ENCODE results near the gene FRYL.

FRYL gene

GRCh38 chr4:48620093-48620492, 160.0 kb downstream of the FRYL start:
- no peak for DNase-seq (ENCODE audit: low read depth)

- no peak for DNase-seq (ENCODE audit: low read depth)
These were observed 175.6 kb downstream of the FRYL start for GRCh38 chr4:48604527-48604926.

GRCh38 chr4:48604041-48604440, 176.0 kb downstream of the FRYL start:
- no peak for DNase-seq (ENCODE audit: low read depth)

- no peak for DNase-seq (ENCODE audit: low read depth)
These were observed 176.6 kb downstream of the FRYL start for GRCh38 chr4:48603366-48604003.

DNA sequence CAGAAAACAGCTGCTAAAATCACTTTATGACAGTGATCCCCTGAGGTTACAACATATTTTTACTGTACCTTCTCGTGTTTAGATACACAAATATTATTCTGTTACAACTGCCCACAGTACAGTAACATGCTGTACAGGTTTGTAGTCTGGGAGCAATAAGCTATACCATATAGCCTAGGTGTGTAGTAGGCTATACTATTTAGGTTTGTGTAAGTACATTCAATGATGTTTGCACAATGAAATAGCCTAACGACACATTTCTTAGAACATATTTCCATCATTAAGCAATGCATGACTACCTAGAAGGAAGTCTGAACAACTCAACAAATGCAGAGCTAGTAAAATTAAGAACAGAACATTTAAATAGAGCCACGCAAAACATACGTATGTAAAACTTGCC, 177.3 kb downstream of the FRYL start:
- DNase-seq (ENCODE audit: low read depth), result no peak

GRCh38 chr4:48602222-48602621, 177.9 kb downstream of the FRYL start:
- DNase-seq (ENCODE audit: low read depth), result no peak

DNA sequence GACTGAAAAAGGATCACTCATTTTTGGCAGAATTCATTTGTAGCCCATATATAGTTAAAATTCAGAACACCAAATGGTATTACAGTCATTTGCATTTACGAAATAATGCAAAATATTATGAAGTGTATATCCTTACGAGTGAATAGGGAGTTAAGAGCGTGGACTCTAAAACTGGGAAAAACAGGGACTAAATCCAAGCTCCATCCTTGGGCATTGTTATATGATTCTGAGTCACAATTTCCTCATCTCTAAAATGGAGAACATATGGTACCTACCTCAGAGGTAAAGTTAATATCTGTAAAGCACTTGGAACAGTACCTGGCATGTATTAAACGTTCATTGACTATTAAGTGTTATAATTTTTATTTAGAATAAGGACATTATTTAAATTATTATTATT, 183.7 kb downstream of the FRYL start:
- no peak for DNase-seq (ENCODE audit: low read depth)

- DNase-seq (ENCODE audit: low read depth), result no peak
These were observed 185.9 kb downstream of the FRYL start for GRCh38 chr4:48594180-48594579.

DNA sequence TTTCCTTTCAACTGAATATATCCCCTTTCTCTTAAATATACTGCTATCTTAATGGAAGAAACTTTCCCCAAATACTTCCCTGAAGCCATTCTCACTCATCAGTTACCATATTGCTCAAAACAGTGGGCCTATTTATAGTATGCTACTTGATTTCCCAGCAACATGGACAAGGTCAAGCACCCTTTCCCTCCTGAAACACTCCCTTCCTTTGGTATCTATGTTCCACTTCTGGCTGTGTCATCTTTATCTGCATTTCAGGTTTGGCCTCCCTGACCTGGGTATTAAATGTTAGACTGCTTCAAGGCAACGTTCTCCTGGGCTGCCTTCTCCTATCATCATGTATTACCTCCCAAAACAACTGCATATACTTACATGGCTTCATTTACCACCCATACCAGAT, 188.7 kb downstream of the FRYL start:
- DNase-seq (ENCODE audit: low read depth), result no peak

DNA sequence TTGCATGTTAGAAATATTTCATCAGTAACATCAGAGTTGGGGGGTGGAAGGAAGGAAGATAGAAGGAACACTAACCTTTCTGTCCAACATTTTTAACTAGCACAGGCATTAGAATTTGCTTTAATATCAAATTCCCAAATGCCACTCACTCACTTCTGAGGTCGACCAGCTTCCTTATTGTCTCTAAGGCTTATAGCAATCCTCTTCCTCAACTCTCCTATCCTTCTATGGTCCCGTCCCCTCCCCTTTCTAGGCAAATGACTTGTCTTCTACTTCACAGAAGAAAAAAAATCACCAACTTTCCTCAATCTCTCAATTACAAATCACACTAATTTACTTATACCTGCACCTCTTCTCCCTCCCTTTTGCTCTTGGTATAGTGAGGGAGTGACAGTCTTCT, 189.2 kb downstream of the FRYL start:
- no peak for DNase-seq (ENCODE audit: low read depth)

- DNase-seq (ENCODE audit: low read depth), result no peak
These were observed 191.0 kb downstream of the FRYL start for GRCh38 chr4:48589098-48589445.

DNA sequence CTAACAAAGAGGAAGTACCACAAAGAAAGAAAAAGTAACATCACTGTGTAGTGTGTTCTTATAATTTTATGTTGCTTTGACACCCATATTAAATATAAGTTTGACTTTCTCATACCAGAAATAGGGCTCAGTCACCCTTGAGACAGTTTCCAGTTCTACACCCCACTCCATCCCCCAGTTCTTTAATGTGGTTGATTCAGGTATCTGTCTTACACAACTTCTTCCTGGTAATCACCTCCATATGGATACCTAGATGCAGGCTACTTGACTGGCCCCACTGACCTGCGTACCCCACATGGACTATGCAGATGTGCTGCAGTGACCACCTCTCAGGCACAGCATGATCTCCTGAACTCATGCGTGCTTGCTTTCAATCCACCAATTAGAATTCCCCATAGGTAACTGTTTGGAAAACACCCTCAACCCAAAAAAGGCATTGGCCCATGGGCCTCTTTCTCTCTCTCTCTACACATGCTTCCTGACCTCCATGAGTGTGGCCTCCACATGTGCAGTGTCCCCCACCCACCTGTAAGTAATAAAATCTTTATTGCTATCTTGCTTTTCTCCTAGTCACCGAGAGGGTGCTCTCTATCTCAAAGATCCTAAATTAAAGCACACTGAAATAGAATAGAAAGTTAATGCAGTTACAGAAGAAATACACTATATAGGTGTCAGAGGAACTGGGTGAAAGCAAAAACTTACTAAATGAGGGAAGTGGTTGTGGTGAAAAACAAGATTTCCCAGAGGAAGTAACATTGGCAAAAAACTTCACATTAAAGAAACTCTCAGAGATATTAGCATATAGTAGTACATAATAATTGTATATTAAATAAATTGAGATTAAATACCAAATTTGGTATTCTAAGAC, 191.6 kb downstream of the FRYL start:
- no peak for DNase-seq (ENCODE audit: low read depth)

DNA sequence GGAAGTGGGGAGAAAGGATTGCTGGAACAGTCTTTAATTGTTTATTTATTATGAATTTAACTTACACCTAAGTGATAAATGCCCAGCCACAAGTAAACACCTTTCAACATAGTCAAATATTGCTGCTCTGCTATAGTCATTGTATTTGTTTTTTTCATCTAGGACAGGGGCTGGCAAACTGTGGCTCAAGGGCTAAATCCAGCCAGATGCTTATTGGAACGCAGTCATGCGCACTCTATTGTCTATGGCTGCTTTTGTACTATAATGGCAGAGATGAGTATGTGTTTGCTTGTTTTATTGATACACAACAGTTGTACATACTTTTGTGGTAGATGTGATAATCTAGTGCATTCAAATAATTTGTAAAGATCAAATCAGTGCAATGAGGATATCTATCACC, 194.7 kb downstream of the FRYL start:
- DNase-seq (ENCODE audit: low read depth), result no peak

GRCh38 chr4:48578132-48578968, 201.7 kb downstream of the FRYL start:
- DNase-seq (ENCODE audit: low read depth), result peak; percentile 20

DNA sequence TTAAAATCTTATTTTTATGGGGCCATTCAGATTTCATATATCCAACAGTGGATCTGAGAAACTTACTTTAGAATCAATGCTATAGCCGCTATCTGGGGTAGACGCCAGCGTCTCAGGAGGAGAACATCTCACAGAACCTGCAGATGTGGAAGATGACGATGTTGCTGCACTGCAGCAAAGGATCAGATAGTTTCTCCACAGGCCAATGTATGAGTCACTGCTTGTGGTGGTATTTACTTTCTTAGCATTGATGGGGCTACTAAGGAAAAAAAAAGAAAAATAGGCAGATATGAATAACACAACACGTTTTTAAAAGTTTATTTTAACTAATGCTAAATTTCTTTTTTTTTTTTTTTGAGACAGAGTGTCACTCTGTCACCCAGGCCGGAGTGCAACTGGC, 204.1 kb downstream of the FRYL start:
- no peak for DNase-seq (ENCODE audit: low read depth)

DNA sequence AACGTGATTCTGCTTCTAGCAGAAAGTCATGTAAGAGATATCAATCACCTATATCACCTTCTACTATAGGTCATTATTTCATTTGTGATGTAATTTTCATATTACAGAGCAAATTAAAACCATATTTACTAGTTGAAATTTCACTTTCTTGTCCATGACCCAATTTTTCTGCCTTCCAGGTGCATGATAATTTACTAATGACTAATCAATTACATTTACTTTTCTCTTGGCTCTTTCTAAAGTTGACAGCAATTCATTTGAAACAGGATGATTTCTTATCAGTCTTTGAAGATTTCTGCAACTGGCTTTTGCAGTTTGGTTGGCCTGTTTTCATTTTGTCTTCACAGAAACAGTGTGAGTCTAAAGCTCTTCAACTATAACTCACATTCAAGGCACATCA, 208.6 kb downstream of the FRYL start:
- DNase-seq (ENCODE audit: low read depth), result no peak

DNA sequence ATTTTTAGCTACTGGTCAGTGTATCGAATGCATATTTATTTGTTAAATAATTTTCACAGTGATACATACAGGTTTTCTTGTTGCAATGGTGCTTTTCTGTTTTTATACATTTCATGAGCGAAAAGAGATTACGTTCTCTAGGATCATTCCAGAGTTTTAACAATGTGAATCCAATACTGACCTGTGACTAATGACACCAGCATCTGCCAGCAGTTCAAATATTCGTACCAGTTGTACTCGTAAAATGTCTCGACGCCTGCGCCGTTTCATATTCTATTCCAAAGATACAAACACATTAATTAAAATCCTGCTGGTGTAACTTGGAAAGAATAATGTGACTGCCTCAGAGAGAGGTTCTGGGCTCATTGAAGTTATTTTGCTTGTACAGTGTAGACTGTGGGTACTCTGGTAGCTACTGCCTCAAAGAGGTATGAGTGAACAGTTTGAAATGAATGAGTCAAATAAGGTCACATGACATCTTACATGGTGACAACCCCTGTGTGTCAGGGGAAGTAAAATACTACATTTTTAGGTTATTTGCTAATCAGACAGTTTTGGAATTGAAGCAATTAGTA, 209.3 kb downstream of the FRYL start:
- DNase-seq (ENCODE audit: low read depth), result no peak

GRCh38 chr4:48566034-48566384, 214.1 kb downstream of the FRYL start:
- DNase-seq (ENCODE audit: low read depth), result no peak

DNA sequence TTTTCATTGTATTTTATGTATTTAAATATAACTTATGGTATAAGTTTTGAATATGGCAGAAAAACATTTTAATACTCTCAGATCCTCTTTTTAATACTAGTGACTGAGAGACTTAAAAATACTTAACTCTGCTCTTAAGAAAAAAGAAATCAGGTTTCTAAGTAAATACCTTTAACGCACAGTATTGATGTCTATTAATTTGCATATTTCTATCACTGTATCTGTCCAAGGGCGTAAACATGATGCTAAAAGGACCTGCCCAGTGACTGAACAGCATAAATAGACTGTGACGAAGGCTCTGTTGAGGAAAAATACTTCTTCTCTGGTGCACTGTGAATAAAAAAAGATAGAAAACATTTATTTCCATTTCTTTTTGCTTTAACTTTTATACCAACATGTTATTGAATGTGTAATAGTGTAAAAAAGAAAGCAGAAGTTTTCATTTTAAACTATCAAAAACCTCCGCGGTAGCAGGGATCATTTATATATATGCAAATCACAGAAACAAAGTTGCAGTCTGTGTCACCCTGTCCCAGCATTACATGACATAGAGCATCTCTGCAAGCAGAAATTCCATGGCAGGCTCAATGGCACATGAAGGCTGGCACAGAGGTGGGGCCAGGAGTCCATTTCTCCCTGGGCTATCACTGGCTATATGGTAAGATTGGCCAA, 214.6 kb downstream of the FRYL start:
- no peak for DNase-seq (ENCODE audit: low read depth)

DNA sequence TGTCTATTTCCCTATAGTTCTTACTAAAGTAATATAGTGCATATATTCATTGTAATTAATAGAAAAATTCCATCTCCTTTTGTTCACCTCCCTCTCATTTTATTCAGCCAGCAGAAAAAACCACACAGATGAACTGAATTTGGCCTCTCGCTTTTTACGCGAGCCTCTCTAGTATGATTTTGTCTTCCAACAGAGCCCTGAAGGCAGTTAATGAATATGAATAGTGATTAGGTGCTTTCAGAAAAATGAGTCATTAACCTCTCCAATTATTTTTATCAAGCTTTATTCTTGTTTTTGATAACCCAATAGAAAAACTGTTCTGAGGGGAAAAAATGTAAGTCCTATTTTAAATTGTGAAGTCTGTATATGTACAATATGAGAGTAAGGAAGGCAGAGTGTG, 215.9 kb downstream of the FRYL start:
- no peak for DNase-seq (ENCODE audit: low read depth)

- no peak for DNase-seq (ENCODE audit: low read depth)
These were observed 221.3 kb downstream of the FRYL start for GRCh38 chr4:48558819-48559218.

GRCh38 chr4:48558026-48558425, 222.1 kb downstream of the FRYL start:
- no peak for DNase-seq (ENCODE audit: low read depth)
